Urinary bladder (tissue), 4 donors: ENCODE results near the gene CTH. TPM values are rescaled to one million over a fixed set of nuclear protein-coding genes. Genes with fewer than 3 reads are reported as not detected.
"Not testable (repeated sequence)": the region's sequence is repeated elsewhere in the genome, so short reads cannot be mapped to it uniquely, and the experiment has no call there.

ENCODE experiments used
- DNase-seq: peaks from one replicate; pipeline ENCODE4 v3.0.0-alpha.2; 2015; ENCODE audit errors: extremely low spot score
- H3K27ac ChIP-seq: one replicate; pipeline ENCODE4 v1.5.1; 2013; ENCODE audit warnings: low read depth, mild to moderate bottlenecking, moderate library complexity
- H3K36me3 ChIP-seq: one replicate; pipeline ENCODE4 v1.6.1; 2013; ENCODE audit warnings: mild to moderate bottlenecking, moderate library complexity; ENCODE audit not compliant: insufficient read depth
- H3K4me1 ChIP-seq: one replicate; pipeline ENCODE4 v1.6.1; 2013; ENCODE audit warnings: mild to moderate bottlenecking, moderate library complexity; ENCODE audit not compliant: insufficient read depth
- H3K4me3 ChIP-seq: one replicate; pipeline ENCODE4 v1.5.1; 2013; ENCODE audit warnings: low read depth, low read length
- WGBS: extraction: QIAGEN DNeasy Blood & Tissue Kit; methylation state at CpG from one replicate; pipeline ENCODE4 v1.1.7; 2013; 5-methylcytosine and 5-hydroxymethylcytosine counted together
- polyA plus RNA-seq: library from polyadenylated mRNA; stranded (reverse); fragments of 200-250 nt; gene quantifications from one replicate; pipeline ENCODE4 v1.2.3, GENCODE V29; 2013
- total RNA-seq: library from RNA; depleted of rRNA; stranded (reverse); fragments of >200 nt; gene quantifications from one replicate; pipeline ENCODE4 v1.2.3, GENCODE V29; 2014
- donor health status: healthy with polysubstance abuse.
- donor health status: healthy.

Gene CTH
- total RNA-seq (3.8 TPM), polyA plus RNA-seq (3.8 TPM)

DNA sequence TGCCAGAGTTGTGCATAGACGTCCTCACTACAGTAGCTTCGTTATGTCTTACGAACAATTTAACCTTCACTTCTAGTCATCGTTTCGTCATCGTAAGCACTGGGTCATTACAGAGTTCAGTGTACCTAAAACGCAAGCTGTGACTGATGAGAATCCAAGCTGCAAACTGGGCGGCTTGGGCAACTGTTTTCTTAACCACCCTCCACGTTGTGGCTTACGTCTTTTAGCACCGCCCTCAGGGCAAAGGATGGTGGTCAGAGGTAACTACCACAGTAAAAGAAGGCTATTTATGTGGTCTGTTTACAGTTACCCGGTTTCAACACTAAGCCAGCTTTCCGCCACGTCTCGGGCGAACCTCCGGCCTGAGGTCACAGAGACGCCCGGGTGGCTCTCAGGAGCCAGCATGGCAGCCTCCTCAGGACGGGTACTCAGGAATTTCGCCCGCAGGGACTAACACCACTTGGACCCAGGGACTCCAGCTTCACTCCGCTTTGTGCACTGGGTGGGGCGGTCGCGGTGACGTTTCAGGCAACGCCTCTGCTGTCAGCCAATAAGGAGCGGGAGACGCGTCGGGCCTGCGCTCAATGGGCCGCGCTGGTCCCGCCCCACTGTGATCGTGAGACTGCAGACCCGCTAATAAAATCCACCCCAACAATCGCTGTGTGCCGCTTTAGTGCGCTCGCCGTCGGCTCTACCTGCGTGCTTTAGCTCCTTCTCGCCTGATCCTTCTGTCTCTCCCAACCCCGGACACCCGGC is at the start of gene CTH:
CTH (plus strand) TSS at position 665 of the 756 bp plus-strand sequence. CDS start 148 bp downstream, outside the sequence.
- peak within 1 kb of the TSS; percentile 70 for H3K4me3 ChIP-seq

DNA sequence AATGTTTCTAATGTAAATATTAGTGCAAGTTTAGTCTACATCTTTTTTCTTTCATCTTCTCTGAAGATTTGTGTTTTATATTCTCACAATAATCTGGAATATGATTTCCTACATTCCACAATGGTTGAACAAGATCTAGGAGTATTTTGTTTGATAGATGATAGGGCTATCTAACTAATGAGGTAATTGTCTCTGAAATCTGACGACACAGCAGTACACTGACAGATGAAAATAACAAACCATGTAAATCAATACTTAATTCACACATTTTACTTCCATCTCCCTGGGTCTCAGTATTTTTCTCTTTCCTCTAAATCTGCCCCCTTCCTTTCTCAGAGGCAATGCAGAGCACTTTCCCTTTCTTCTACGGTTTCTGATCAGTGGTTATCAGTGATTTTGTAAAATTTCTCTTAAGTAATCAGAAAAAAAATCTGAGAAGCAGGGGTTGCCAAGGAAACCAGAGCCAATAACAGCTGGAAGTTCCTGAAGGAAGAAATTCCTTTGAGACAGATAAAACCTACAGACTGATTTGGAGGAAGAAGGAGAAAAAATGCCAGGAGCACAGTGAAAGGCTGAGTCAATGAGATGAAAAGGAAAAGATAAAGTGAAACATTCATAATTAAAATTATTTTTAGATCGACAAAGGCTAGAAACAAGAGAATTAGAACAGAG is 49.2 kb upstream of the CTH start:
- WGBS: 35% methylated on average over 3 of the region's 3 CpGs
- no peak for DNase-seq
- H3K4me1 ChIP-seq: no peaks in the 10 kb centered on the region
- H3K27ac ChIP-seq: no peak overlapping the region
- no peak overlapping the region for H3K4me3 ChIP-seq
- no peaks in the 10 kb centered on the region for H3K36me3 ChIP-seq

More for the DNA sequence above, at the start of gene CTH:
- Histone ChIP-seq H3K36me3 (peaks cover 2% of the 10 kb centered on the region), H3K4me1 (peaks cover 1% of the 10 kb centered on the region), H3K27ac (peak within 1 kb of the TSS; percentile 79)
- DNase-seq: peak; percentile 91
- WGBS: under 1% methylated on average over 48 of the region's 48 CpGs

DNA sequence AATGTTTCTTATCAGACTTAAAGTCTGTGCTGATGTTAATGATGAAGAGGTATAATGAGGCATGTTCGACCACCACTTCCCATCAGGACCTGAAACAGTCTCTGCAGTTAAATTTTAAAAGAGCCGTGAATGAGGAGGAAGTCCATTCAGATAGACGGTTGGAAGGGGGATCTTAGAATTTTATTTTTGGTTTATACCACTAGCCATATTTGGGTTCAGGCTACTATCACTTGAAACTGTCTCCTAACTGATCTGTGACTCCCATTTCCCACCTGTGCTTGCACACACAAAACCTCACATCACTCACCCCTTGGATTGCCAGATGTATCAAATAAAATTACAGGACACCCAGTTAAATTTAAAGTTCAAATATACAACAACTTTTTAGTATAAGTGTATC is 46.6 kb upstream of the CTH start:
- Histone ChIP-seq H3K4me3 (no peak overlapping the region), H3K36me3 (no peaks in the 10 kb centered on the region), H3K4me1 (no peaks in the 10 kb centered on the region), H3K27ac (no peak overlapping the region)
- WGBS: 68% methylated on average over 3 of the region's 3 CpGs
- DNase-seq: no peak

DNA sequence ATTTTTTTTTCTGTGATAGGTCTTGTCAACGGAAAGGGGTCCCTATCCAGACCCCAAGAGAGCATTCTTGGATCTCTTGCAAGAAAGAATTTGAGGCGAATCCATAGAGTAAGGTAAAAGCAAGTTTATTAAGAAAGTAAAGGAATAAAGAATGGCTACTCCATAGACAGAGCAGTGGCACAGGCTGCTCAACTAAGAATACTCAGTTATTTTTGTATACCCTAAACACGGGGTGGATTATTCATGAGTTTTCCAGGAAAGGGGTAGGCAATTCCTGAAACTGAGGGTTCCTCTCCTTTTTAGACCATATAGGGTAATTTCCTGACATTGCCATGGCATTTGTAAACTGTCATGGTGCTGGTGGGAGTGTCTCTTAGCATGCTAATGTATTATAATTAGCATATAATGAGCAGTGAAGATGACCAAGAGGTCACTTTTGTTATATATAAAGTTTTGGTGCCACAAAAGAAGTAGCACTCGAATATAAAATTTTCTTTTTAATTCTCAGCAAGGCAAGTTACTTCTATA is 44.6 kb upstream of the CTH start:
- 90% methylated on average over 4 of the region's 4 CpGs for WGBS
- H3K36me3 ChIP-seq, H3K4me1 ChIP-seq, H3K27ac ChIP-seq, DNase-seq, H3K4me3 ChIP-seq: not testable (repeated sequence)

DNA sequence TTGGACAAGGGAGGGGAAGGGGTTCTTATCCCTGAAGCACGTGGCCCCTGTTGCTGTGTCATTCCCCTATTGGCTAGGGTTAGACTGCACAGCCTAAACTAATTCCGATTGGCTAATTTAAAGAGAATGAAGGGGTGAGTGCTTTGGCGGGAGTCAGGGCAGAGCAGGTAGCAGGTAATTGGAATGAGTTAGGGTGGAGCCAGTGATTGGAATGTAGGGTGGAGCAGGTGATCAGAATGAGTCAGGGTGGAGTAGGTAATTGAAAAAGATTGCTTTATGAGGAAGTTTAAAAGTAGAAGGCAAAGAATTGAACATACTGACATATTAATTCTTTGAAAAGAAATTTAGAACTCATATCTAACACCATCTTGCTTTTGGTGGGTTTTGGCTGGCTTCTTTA is 44.1 kb upstream of the CTH start:
- H3K4me3 ChIP-seq, DNase-seq, H3K27ac ChIP-seq, H3K36me3 ChIP-seq, H3K4me1 ChIP-seq: not testable (repeated sequence)
- WGBS: 92% methylated on average over 3 of the region's 3 CpGs

DNA sequence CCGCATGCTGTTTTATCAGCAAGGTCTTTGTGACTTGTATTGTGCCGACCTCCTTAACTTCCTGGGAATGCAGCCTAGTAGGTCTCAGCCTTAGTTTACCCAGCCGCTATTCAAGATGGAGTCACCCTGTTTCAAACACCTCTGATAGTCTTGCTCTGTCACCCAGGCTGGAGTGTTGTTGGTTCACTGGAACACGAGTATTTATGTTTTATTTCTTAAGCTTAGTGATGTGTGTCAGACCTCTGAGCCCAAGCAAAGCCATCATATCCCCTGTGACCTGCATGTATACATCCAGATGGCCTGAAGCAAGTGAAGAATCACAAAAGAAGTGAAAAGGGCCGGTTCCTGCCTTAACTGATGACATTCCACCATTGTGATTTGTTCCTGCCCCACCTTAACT is 43.7 kb upstream of the CTH start:
- H3K27ac ChIP-seq, H3K36me3 ChIP-seq, H3K4me3 ChIP-seq, H3K4me1 ChIP-seq, DNase-seq: not testable (repeated sequence)
- 88% methylated on average over 5 of the region's 5 CpGs for WGBS

DNA sequence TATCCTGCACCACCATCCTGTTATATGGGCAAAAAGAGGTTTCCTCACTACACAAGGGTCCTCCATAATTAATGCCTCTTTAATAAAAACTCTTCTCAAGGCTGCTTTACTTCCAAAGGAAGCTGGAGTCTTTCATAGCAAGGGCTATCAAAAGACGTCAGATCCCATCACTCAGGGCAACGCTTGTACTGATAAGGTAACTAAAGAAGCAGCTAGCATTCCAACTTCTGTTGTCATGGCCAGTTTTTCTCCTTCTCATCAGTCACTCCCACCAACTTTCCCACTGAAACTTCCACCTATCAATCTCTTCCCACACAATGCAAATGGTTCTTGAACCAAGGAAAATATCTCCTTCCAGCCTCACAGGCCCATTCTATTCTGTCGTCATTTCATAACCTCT is 39.5 kb upstream of the CTH start:
- 75% methylated on average over 3 of the region's 3 CpGs for WGBS
- H3K36me3 ChIP-seq, DNase-seq, H3K4me3 ChIP-seq, H3K27ac ChIP-seq, H3K4me1 ChIP-seq: not testable (repeated sequence)

DNA sequence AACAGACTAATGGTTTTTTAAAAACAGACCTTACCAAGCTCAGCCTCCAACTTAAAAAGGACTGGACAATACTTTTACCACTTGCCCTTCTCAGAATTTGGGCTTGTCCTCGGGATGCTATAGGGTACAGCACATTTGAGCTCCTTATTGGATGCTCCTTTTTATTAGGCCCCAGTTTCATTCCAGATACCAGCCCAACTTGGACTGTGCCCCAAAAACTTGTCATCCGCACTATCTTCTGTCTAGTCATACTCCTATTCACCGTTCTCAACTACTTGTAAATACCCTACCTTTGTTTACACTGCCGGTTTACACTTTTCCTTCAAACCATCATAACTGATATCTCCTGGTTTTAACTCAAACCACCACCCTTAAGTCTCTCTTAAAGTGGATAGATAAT is 38.6 kb upstream of the CTH start:
- DNase-seq: no peak
- H3K4me3 ChIP-seq: no peak overlapping the region
- WGBS: 82% methylated on average over 4 of the region's 4 CpGs

DNA sequence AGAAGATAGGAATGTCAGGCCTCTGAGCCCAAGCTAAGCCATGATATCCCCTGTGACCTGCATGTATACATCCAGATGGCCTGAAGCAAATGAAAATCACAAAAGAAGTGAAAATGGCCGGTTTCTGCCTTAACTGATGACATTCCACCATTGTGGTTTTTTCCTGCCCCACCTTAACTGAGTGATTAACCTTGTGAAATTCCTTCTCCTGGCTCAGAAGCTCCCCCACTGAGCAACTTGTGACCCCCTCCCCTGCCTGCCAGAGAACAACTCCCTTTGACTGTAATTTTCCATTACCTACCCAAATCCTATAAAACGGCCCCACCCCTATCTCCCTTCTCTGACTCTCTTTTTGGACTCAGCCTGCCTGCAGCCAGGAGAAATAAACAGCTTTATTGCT is 37.5 kb upstream of the CTH start:
- WGBS: 69% methylated on average over 2 of the region's 2 CpGs
- not testable (repeated sequence) for DNase-seq, H3K27ac ChIP-seq, H3K4me1 ChIP-seq, H3K4me3 ChIP-seq, H3K36me3 ChIP-seq

More for the DNA sequence above, 38.6 kb upstream of the CTH start:
- Histone ChIP-seq H3K4me1 (no peaks in the 10 kb centered on the region), H3K36me3 (no peaks in the 10 kb centered on the region), H3K27ac (no peak overlapping the region)

DNA sequence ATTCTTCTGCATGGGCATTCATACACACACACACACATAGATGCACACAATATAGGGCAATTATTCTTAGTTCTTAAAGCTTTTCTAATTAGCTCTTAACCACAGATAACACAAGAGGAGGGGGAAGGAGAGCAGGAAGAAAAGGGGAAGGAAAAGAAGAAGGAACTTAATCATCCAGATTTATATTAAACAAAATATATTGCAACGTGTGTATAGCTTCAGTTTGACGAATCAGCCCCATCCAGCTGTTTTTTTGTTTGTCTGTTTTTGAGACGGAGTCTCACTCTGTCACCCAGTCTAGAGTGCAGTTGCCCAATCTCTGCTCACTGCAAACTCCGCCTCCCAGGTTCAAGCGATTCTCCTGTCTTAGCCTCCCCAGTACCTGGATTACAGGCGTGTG is 34.9 kb upstream of the CTH start:
- 79% methylated on average over 6 of the region's 6 CpGs for WGBS
- Histone ChIP-seq H3K4me3 (no peak overlapping the region), H3K27ac (no peak overlapping the region), H3K4me1 (no peaks in the 10 kb centered on the region), H3K36me3 (no peaks in the 10 kb centered on the region)
- no peak for DNase-seq

DNA sequence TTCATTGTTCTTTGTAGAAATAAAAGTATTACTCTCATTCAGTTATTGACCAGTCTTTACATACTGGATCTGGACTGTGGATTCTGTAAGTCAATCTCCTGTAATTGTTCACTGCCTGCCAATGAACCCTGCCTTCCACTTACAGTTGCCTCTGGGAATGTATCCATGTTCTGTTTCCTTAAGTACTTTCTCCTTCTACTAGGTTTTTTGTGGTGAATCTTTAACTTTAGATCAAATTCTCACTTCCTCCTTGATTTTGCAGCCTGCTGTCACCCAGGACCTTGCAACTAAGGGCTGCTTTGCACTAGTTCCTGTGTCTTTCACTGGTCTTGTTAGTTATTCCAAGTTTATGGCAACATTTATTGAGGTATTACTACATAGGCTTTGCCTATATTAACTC is 28.4 kb upstream of the CTH start:
- H3K4me1 ChIP-seq: no peaks in the 10 kb centered on the region
- no peak overlapping the region for H3K27ac ChIP-seq
- no peaks in the 10 kb centered on the region for H3K36me3 ChIP-seq
- no peak overlapping the region for H3K4me3 ChIP-seq
- DNase-seq: no peak

DNA sequence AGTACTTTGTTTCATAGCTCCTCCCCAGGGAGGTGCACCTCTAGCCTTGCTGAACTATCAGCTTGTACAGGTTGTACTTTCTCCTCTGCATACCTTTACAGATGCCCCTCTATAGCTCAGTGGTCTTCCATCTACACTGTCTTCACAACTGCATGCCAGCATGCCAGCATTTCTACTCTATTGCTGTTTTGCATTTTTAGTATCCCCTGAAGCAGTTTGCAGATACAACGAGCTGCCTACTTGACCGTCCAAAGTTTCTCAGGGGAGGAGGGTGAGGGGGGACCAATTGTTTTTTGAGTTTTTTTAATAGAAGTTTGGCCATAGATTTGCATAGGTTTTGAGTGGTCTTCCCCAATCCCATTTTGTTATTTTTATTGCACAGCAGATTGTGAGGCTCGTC is 27.6 kb upstream of the CTH start:
- no peak overlapping the region for H3K27ac ChIP-seq
- H3K4me3 ChIP-seq: no peak overlapping the region
- WGBS: 72% methylated on average over 3 of the region's 3 CpGs
- H3K4me1 ChIP-seq: no peaks in the 10 kb centered on the region
- DNase-seq: no peak
- H3K36me3 ChIP-seq: no peaks in the 10 kb centered on the region

DNA sequence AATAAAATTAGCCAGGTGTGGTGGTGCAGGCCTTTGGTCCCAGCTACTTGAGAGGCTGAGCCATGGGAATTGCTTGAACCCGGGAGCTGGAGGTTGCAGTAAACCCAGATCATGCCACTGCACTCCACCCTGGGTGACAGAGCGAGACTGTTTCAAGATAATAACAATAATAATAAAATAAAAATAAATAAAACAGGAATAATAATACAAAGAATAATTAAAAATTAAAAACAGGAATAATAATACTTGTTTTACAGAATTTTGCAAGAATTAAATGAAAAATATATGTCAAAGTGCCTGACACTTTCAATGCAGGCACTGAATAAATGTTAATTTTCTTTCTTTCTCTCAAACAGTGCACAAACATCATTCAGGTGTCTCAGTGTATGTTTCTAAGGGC is 26.5 kb upstream of the CTH start:
- Histone ChIP-seq H3K36me3 (no peaks in the 10 kb centered on the region), H3K4me1 (no peaks in the 10 kb centered on the region), H3K4me3 (no peak overlapping the region), H3K27ac (no peak overlapping the region)
- no peak for DNase-seq
- WGBS: 98% methylated on average over 2 of the region's 2 CpGs

DNA sequence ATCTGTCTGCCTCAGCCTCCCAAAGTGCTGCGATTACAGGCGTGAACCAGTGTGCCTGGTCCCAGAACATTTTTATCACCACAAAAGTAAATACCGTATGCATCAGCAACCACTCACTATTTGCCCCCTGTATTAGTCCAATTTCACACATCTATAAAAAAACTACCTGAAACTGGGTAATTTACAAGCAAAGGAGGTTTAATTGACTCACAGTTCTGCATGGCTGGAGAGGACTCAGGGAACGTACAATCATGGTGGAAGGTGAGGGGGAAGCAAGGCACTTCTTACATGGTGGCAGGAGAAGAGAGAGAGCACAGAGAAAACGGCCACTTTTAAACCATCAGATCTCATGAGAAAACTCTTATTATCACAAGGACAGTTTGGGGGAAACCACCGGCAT is 25.6 kb upstream of the CTH start:
- no peak for DNase-seq
- WGBS: 89% methylated on average over 6 of the region's 6 CpGs
- Histone ChIP-seq H3K4me1 (no peaks in the 10 kb centered on the region), H3K36me3 (no peaks in the 10 kb centered on the region), H3K27ac (no peak overlapping the region), H3K4me3 (no peak overlapping the region)
